ENCODE data around the gene TMPRSS3.
A peak's percentile ranks its signal among the peaks of the same experiment; 100 is the strongest.

TMPRSS3 gene

GRCh38 chr21:42427809-42428419 is 32.1 kb upstream of the TMPRSS3 start:
- no peak for DNase-seq (ENCODE audit: low read depth in 2 of 2)

GRCh38 chr21:42426876-42427480 is 31.1 kb upstream of the TMPRSS3 start:
- DNase-seq (ENCODE audit: low read depth in 2 of 2), result no peak

- DNase-seq (ENCODE audit: low read depth in 2 of 2), result no peak
These were observed 30.6 kb upstream of the TMPRSS3 start for GRCh38 chr21:42426424-42426823.

- no peak for DNase-seq (ENCODE audit: low read depth in 2 of 2)
These were observed 29.7 kb upstream of the TMPRSS3 start for GRCh38 chr21:42425591-42425990.

GRCh38 chr21:42424914-42425541 is 29.2 kb upstream of the TMPRSS3 start:
- peak in 1 of 2 donors; percentile 56 for DNase-seq (ENCODE audit: low read depth in 2 of 2)

- DNase-seq (ENCODE audit: low read depth in 2 of 2), result no peak
These were observed 27.8 kb upstream of the TMPRSS3 start for GRCh38 chr21:42423685-42424084.

- no peak for DNase-seq (ENCODE audit: low read depth in 2 of 2)
These were observed 27.4 kb upstream of the TMPRSS3 start for GRCh38 chr21:42423197-42423675.

- no peak for DNase-seq (ENCODE audit: low read depth in 2 of 2)
These were observed 25.4 kb upstream of the TMPRSS3 start for GRCh38 chr21:42421018-42421793.

- no peak for DNase-seq (ENCODE audit: low read depth in 2 of 2)
These were observed 24.0 kb upstream of the TMPRSS3 start for GRCh38 chr21:42419845-42420244.

GRCh38 chr21:42418886-42419285 is 23.0 kb upstream of the TMPRSS3 start:
- no peak for DNase-seq (ENCODE audit: low read depth in 2 of 2)

- no peak for DNase-seq (ENCODE audit: low read depth in 2 of 2)
These were observed 21.7 kb upstream of the TMPRSS3 start for GRCh38 chr21:42417533-42417932.

- DNase-seq (ENCODE audit: low read depth in 2 of 2), result peak; percentile 80 to 90
These were observed 19.3 kb upstream of the TMPRSS3 start for GRCh38 chr21:42414928-42415769.

- no peak for DNase-seq (ENCODE audit: low read depth in 2 of 2)
These were observed 18.7 kb upstream of the TMPRSS3 start for GRCh38 chr21:42414553-42414927.

GRCh38 chr21:42414066-42414465 is 18.2 kb upstream of the TMPRSS3 start:
- DNase-seq (ENCODE audit: low read depth in 2 of 2), result no peak

GRCh38 chr21:42413500-42413899 is 17.6 kb upstream of the TMPRSS3 start:
- DNase-seq (ENCODE audit: low read depth in 2 of 2), result no peak

GRCh38 chr21:42413093-42413492 is 17.2 kb upstream of the TMPRSS3 start:
- DNase-seq (ENCODE audit: low read depth in 2 of 2), result no peak

GRCh38 chr21:42412636-42412933 is 16.7 kb upstream of the TMPRSS3 start:
- no peak for DNase-seq (ENCODE audit: low read depth in 2 of 2)

GRCh38 chr21:42411891-42412635 is 16.2 kb upstream of the TMPRSS3 start:
- no peak for DNase-seq (ENCODE audit: low read depth in 2 of 2)

- DNase-seq (ENCODE audit: low read depth in 2 of 2), result no peak
These were observed 15.5 kb upstream of the TMPRSS3 start for GRCh38 chr21:42411197-42411869.

- no peak for DNase-seq (ENCODE audit: low read depth in 2 of 2)
These were observed 13.5 kb upstream of the TMPRSS3 start for GRCh38 chr21:42409366-42409765.
